GM12892 (cell line): ENCODE data around the gene SLC17A9.

Experiments used
- POLR2A ChIP-seq: IDR thresholded peaks from 2 replicates; pipeline ENCODE4 v1.6.1; 2011; ENCODE audit warnings: low read depth, low read length, control low read depth
- POLR2AphosphoS5 ChIP-seq: IDR thresholded peaks from 2 replicates; pipeline ENCODE4 v1.6.1; 2011; ENCODE audit warnings: low read depth, low read length, control low read depth

GRCh38 chr20:63008541-63009044 is 56.1 kb downstream of the SLC17A9 start:
- TF ChIP-seq POLR2AphosphoS5 (no peak), POLR2A (no peak)
